Duodenal mucosa (tissue), 2 donors: ENCODE results near the gene MYMX.
"Not testable (repeated sequence)": the region's sequence is repeated elsewhere in the genome, so short reads cannot be mapped to it uniquely, and the experiment has no call there.

Source experiments
- H3K27ac ChIP-seq: one replicate; pipeline ENCODE4 v1.7.0; 2013; ENCODE audit warnings: low read depth, low read length
- H3K27me3 ChIP-seq, 2 donors: one replicate each; pipeline ENCODE4 v1.7.0; 2013; ENCODE audit warnings: low read length in 2 of 2, control low read depth in 1 of 2; ENCODE audit not compliant: insufficient read depth in 2 of 2, control insufficient read depth in 1 of 2
- H3K36me3 ChIP-seq, 2 donors: one replicate each; pipeline ENCODE4 v1.7.0; 2013; ENCODE audit warnings: low read length in 2 of 2, control low read depth in 1 of 2; ENCODE audit not compliant: insufficient read depth in 2 of 2, control insufficient read depth in 1 of 2
- H3K4me1 ChIP-seq, 2 donors: one replicate each; pipeline ENCODE4 v1.7.0; 2013; ENCODE audit warnings: low read length in 2 of 2, control low read depth in 1 of 2; ENCODE audit not compliant: insufficient read depth in 2 of 2, control insufficient read depth in 1 of 2
- H3K4me3 ChIP-seq, 2 donors: one replicate each; pipeline ENCODE4 v1.7.0; 2013; ENCODE audit warnings: low read length in 2 of 2, low read depth in 1 of 2
- H3K9ac ChIP-seq, 2 donors: one replicate each; pipeline ENCODE4 v1.7.0; 2013; ENCODE audit warnings: low read length in 2 of 2, low read depth in 1 of 2
- H3K9me3 ChIP-seq, 2 donors: one replicate each; pipeline ENCODE4 v1.7.0; 2013; ENCODE audit warnings: low read length in 2 of 2, control low read depth in 1 of 2; ENCODE audit not compliant: control insufficient read depth in 1 of 2

The MYMX gene

DNA sequence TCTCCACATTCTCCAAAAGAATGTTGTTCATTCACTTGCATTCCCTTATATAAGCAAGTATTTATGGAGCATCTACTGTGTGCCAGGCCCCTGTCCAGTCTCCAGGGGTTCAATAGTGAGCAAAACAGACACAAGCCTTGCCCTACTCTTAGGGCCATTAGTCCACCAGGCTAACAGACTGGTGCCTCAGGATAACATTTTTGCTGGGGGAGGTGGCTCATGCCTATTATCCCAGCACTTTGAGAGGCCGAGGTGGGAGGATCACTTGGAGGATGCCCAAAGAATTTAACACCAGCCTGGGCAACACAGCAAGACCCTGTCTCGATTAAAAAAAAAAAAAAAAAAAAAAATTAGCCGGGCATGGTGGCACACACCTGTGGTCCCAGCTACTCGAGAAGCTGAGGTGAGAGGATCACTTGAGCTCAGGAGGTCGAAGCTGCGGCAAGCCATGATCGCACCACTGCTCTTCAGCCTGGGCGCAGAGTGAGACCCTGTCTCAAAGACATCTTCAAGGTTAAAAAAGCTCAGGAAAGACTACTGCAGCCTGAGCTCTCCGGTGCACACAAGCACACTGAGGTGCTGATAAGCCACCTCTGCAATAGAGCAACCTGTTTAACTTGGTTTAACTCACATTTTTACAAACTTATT is 38.2 kb upstream of the MYMX start:
- H3K36me3 ChIP-seq, result no peaks in the 10 kb centered on the region
- H3K4me1 ChIP-seq, result peaks cover 13 to 21% of the 10 kb centered on the region in 2 donors
- H3K27ac ChIP-seq, result no peak overlapping the region
- H3K27me3 ChIP-seq, result no peaks in the 10 kb centered on the region
- no peak overlapping the region for H3K9ac ChIP-seq
- H3K4me3 ChIP-seq, result no peak overlapping the region
- H3K9me3 ChIP-seq, result no peaks in the 10 kb centered on the region

DNA sequence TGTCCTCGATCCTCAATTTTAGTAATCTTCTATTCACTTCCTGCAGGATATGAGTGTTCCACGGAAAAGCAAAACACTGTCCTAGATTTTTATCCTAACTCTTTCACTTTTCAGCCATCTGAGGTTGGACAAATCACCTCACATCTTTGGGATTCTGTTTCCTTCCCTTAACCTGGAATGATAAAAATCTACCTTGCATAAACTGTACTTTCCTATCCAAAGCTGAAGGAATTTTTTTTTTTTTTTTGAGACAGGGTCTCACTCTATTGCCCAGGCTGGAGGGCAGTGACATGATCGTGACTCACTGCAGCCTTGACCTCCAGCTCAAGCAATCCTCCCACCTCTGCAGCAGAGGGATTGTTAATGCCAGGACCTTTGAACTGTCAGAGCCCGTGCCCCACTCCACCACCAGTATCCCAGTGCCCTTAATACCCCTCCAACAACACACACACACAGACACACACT is 37.6 kb upstream of the MYMX start:
- no peaks in the 10 kb centered on the region for H3K9me3 ChIP-seq
- peaks cover 13 to 21% of the 10 kb centered on the region in 2 donors for H3K4me1 ChIP-seq
- H3K27me3 ChIP-seq, result no peaks in the 10 kb centered on the region
- no peak overlapping the region for H3K4me3 ChIP-seq
- no peak overlapping the region for H3K27ac ChIP-seq
- H3K9ac ChIP-seq, result no peak overlapping the region
- H3K36me3 ChIP-seq, result no peaks in the 10 kb centered on the region

DNA sequence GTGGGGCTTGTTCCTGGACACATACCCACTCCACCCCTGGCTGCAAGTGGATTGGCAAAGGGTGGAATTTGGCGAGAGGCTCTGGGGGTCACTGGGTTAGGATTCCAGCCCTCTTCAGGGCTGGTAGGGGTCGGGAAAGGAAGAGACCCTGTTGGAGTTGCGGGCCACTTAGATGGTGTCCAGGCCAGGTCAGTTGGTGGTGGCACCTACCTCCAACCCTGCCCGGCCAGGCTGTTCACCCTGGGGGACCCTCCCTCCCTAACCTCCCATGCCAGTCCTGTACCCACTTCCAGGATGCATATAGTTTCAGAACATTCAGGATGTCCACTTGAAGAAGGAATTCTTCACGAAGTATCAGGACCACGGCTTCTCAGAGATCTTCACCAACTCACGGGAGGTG is 37.1 kb upstream of the MYMX start:
- H3K36me3 ChIP-seq, result no peaks in the 10 kb centered on the region
- H3K27me3 ChIP-seq, result no peaks in the 10 kb centered on the region
- no peaks in the 10 kb centered on the region for H3K9me3 ChIP-seq
- H3K9ac ChIP-seq, result no peak overlapping the region
- H3K4me3 ChIP-seq, result no peak overlapping the region
- no peak overlapping the region for H3K27ac ChIP-seq
- H3K4me1 ChIP-seq, result peaks cover 13 to 21% of the 10 kb centered on the region in 2 donors

DNA sequence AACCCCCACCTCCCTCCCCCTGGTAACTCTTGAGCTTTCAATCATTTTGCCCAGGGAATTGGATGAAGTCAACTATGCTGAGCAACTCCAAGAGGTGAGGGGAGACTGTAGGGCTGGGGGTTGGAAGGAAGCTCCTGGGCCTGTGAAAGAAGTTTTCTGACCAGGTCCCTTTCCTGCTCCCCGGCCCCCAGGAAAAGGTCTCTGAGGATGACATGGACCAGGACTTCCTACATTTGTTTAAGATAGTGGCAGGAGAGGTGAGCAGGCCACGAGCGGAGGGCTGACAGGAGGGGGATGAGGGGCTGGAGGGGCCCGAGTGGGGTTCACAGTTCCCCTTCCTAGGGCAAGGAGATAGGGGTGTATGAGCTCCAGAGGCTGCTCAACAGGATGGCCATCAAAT is 36.3 kb upstream of the MYMX start:
- Histone ChIP-seq H3K36me3 (no peaks in the 10 kb centered on the region), H3K27ac (no peak overlapping the region), H3K27me3 (no peaks in the 10 kb centered on the region), H3K9me3 (no peaks in the 10 kb centered on the region), H3K9ac (no peak overlapping the region), H3K4me1 (peaks cover 17 to 25% of the 10 kb centered on the region in 2 donors), H3K4me3 (no peak overlapping the region)

DNA sequence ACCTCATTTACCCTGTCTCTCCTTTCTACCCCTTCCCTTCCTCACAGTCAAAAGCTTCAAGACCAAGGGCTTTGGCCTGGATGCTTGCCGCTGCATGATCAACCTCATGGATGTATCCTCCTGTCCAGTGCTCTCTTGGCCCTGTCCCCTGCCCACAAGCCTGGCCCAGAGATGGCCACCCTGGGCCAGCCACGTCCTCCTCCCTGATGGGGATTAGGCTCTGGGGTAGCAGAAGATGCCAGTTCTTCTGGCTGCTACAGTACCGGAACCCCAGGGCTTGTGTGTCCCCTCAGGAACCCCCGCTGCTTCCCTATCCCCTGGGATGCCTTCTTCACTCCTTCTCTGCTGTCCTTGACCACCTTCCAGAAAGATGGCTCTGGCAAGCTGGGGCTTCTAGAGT is 35.8 kb upstream of the MYMX start:
- no peaks in the 10 kb centered on the region for H3K9me3 ChIP-seq
- H3K36me3 ChIP-seq, result no peaks in the 10 kb centered on the region
- H3K4me3 ChIP-seq, result no peak overlapping the region
- H3K27me3 ChIP-seq, result no peaks in the 10 kb centered on the region
- H3K4me1 ChIP-seq, result peaks cover 17 to 25% of the 10 kb centered on the region in 2 donors
- H3K9ac ChIP-seq, result no peak overlapping the region
- no peak overlapping the region for H3K27ac ChIP-seq

DNA sequence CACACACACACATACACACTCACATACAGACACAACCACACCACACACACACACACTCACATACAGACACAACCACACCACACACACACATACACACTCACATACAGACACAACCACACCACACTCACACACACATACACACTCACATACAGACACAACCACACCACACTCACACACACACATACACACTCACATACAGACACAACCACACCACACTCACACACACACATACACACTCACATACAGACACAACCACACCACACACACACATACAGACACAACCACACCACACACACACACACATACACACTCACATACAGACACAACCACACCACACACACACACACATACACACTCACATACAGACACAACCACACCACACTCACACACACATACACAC is 34.9 kb upstream of the MYMX start:
- H3K36me3 ChIP-seq, H3K9ac ChIP-seq, H3K4me3 ChIP-seq, H3K27ac ChIP-seq, H3K27me3 ChIP-seq, H3K9me3 ChIP-seq: not testable (repeated sequence)
- peaks cover 16% of the 10 kb centered on the region in 2 donors for H3K4me1 ChIP-seq

DNA sequence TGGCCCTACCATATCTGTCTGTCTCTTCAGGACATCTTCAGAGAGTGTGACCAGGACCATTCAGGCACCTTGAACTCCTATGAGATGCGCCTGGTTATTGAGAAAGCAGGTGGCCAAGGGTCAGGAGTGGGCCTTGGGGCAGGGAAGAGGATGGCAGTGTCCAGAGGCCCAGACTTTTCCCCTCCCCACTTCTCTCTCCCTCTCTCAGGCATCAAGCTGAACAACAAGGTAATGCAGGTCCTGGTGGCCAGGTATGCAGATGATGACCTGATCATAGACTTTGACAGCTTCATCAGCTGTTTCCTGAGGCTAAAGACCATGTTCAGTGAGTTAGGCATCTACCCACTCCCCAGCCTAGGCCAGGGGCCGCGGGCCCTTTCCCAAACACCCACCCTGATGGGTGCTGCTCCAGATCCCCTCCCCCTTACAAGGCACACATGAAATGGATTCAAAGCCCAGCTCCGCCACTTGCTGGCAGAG is 33.8 kb upstream of the MYMX start:
- H3K27me3 ChIP-seq, result no peaks in the 10 kb centered on the region
- no peak overlapping the region for H3K27ac ChIP-seq
- no peaks in the 10 kb centered on the region for H3K36me3 ChIP-seq
- no peak overlapping the region for H3K9ac ChIP-seq
- no peaks in the 10 kb centered on the region for H3K9me3 ChIP-seq
- H3K4me3 ChIP-seq, result no peak overlapping the region
- H3K4me1 ChIP-seq, result peaks cover 9% of the 10 kb centered on the region in 2 donors

DNA sequence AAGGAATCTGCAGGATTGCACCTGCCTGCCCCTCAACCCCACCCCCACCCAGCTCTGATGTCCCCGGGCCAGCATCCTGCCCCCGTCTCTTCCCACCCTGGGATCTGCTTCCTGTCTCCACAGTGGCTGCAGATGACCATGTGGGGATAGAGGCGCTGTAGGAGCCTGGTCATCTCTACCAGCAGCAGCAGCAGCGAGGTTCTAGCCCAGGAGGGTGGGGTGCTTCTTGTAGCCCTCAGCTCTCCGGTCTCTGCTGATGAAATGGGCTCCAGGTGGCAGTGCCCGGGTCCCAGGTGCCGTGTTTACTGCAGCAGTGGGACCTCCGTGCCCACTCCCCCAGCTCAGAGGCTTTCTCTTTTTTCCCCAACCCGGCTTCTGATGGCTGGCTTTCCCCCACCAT is 32.9 kb upstream of the MYMX start:
- no peaks in the 10 kb centered on the region for H3K9me3 ChIP-seq
- no peak overlapping the region for H3K4me3 ChIP-seq
- H3K9ac ChIP-seq, result no peak overlapping the region
- no peaks in the 10 kb centered on the region for H3K27me3 ChIP-seq
- peaks cover 3 to 4% of the 10 kb centered on the region in 2 donors for H3K4me1 ChIP-seq
- no peak overlapping the region for H3K27ac ChIP-seq
- no peaks in the 10 kb centered on the region for H3K36me3 ChIP-seq

DNA sequence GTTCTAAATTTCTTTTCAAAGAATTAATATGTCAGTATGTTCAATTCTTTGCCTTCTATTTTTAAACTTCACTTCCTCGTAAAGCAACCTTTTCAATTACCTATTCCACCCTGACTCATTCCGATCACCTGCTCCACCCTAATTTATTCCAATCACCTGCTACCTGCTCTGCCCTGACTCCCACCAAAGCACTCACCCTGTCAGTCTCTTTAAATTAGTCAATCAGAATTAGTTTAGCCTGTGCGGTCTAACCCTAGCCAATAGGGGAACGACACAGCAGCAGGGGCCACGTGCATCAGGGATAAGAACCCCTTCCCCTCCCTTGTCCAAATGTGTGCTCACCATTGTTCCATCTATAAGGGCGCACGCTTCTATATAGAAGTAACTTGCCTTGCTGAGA is 31.4 kb upstream of the MYMX start:
- not testable (repeated sequence) for H3K36me3 ChIP-seq, H3K9ac ChIP-seq, H3K27ac ChIP-seq, H3K27me3 ChIP-seq, H3K4me1 ChIP-seq, H3K4me3 ChIP-seq, H3K9me3 ChIP-seq

DNA sequence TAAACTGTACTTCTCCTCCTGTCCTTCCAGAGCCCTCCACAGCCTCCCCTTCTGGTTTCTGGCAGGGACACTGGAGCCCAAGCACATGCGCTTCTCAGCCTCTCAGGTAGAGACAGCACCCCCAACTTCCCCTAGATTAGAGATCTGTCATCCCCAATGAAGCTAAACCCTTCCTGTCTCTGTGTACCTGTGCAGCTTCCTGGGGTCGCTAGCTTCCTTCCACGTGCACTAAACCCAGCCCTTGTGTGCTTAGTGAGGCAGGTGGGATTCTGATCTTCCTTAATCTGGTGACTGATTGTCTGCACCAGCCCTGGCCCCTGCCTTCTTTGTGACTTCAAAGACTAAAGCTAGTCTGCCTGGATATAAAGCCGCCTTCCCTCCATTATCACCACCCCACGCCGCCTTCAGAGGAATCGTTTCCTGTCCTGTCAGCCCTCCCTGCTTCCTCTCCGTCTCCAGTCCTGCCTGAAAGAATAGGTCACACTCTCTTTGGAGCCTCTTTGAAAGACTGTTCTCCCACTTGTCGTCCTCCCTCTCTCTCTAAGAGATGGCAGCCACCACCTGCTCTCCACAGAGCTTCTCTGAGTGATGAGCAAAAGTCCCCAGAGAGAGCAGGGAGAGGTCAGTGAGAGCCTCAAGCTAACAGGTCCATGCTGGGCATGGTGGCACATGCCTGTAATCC is 30.6 kb upstream of the MYMX start:
- no peak overlapping the region for H3K27ac ChIP-seq

More for the DNA sequence above, 30.6 kb upstream of the MYMX start:
- H3K9me3 ChIP-seq, result no peaks in the 10 kb centered on the region
- H3K4me3 ChIP-seq, result no peak overlapping the region
- H3K9ac ChIP-seq, result no peak overlapping the region
- H3K4me1 ChIP-seq, result peaks cover 3 to 4% of the 10 kb centered on the region in 2 donors
- no peaks in the 10 kb centered on the region for H3K27me3 ChIP-seq
- H3K36me3 ChIP-seq, result no peaks in the 10 kb centered on the region
